Stimulated activated CD8-positive, alpha-beta memory T cell treated with anti-CD3 and anti-CD28 coated beads, Interleukin-7, amount 100 ng/mL, for 1 hour (primary cell): ENCODE measurements around the gene NDUFA7.
"Not testable (repeated sequence)": the region's sequence is repeated elsewhere in the genome, so short reads cannot be mapped to it uniquely, and the experiment has no call there.

ENCODE experiments used
- DNase-seq, 2 donors: peaks; one replicate each; pipeline ENCODE4 v3.0.0-alpha.2; 2020; ENCODE audit warnings: low read depth in 2 of 2

Gene NDUFA7

DNA sequence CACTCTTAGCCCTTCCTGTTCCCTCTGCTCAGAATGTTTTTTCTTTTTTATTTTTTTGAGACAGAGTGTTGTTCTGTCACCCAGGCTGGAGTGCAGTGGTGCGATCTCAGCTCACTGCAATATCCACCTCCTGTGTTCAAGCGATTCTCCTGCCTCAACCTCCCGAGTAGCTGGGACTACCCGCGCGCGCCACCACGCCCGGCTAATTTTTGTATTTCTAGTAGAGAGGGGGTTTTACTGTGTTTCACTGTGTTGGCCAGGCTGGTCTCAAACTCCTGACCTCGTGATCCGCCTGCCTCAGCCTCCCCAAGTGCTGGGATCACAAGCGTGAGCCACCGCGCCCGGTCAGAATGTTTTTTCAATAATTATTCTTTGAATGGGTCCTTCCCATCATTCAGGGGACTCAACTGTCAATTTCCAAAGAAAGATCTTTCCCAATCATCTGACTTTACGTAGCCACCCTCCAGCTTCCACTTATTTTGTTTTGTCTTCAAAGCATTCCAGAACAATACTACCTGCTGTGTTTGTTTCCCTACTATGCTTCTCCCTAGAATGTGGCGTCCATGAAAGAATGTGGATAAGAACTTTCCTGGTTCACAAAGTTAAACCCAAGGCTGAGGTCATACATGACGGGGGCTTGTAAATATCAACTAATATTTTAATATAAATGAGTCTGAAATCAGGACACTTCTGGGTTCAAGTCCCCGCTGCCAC is 1.2 kb downstream of the NDUFA7 start:
- DNase-seq: no peak

- DNase-seq: not testable (repeated sequence)
These were observed 2.3 kb downstream of the NDUFA7 start for GRCh38 chr19:8318835-8319234.

DNA sequence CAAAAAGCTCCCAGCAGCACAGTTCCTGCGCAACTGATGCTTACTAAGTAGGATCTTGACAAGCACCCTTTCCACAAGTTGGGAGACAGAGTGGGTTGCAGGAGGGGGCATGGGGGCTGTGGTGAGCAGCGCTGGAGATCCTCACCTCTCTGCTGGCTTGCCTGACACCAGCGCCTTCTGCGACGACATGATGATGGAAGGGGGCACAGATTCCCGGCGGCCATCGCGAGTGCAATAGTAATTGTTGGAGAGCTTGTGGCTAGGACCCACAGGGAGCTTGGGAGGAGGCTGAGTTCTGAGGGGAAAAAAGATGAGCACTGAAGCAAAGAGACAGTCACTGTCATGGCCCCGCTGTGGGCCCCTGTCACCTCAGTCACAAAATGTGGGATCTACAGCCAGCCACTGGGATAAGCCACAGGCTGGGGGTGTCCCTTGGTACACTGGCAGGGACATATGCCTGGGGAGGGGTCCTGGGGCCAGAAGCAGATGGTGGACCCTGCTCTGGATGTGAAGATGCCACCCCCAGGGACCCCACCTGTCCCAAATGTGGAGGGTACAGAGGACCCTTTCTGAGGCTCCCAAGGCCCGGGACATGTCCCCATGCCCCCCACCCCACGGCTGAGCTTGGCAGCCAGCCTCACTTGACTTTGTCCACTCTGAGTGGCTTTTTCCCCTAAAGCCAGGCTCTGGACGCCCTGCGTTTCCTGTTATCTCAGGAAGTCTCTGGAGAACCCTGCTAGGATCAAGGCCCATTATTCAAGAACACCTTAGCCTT is 4.6 kb downstream of the NDUFA7 start:
- no peak for DNase-seq

DNA sequence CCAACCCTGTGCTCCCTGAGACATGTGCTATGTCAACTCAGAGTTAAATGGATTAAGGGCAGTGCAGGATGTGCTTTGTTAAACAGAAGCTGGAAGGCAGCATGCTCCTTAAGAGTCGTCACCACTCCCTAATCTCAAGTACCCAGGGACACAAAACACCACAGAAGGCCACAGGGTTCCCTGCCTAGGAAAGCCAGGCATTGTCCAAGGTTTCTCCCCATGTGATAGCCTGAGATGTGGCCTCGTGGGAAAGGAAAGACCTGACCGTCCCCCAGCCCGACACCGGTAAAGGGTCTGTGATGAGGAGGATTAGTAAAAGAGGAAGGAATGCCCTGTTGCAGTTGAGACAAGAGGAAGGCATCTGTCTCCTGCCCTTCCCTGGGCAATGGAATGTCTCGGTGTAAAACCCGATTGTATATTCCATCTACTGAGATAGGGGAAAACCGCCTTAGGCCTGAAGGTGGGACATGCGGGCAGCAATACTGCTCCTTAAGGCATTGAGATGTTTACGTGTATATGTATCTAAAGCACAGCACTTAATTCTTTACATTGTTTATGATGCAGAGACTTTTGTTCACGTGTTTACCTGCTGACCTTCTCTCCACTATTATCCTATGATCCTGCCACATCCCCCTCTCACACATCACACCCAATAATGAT is 6.1 kb downstream of the NDUFA7 start:
- DNase-seq: not testable (repeated sequence)

DNA sequence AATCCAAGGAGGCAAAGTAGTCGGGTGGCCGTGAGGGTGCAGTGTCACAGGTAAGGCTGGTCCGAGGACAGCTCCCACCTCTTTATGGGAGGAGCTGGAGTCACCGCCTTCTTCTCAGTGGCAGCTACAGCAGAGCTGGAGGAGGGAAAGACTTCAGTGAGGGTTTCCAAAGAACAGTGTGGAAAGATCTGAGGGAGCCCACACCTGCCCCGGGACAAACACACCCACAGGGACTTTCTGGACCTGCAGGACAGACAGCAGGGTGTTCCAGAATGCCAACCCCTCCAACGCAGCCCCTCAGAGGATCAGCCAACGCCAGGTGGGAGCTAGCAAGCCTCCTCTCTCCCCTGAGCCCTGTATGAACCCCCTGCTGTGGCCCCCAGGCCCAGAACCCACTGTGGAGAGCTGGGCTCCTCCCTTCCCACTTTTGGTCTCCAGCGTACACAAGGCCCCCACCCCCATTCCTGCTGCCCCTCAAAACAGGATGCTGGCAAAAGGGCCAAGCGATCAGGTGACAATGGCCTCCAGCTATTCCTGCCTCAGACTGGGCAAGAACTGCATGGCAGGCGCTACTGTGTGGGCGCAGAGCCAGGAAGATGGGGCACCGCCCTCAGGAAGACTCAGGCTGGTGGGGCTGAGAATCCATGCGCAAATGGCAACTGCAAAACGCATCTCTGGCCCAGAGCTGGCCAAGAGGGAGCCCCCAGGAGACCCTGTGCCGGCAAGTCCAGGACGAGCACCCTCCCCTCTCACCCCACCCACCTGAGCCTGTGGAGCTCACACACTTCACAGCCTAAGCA is 9.5 kb downstream of the NDUFA7 start:
- no peak for DNase-seq

DNA sequence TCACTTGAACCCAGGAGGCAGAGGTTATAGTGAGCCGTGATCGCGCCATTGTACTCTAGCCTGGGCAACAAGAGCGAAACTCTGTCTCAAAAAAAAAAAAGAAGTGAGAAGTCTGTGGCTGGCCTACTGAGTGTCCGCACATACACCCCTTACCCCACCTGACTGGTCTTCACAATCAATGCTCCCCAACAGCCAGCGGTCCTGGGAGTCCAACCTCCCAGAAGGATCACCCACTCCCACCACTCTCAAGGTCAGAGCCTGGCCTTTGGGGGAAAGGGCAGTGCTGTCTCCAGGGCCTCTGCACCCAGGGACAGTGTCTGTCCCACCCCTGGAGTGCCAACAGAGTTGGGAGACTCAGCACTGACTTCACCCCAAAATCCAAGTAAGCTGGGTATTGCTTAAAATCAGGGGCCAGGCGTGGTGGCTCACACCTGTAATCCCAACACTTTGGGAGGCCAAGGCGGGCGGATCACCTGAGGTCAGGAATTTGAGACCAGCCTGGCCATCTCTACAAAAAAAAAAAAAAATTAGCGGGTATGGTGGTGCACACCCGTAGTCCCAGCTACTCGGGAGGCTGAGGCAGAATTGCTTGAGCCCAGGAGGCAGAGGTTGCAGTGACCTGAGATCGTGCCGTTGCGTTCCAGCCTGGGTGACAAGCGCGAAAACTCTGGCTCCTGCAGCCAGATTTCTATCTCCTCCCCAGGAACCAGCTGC is 10.7 kb downstream of the NDUFA7 start:
- DNase-seq: no peak

- no peak for DNase-seq
These were observed 12.3 kb downstream of the NDUFA7 start for GRCh38 chr19:8308891-8309291.

- DNase-seq: peak; percentile 58 to 73
These were observed 13.0 kb downstream of the NDUFA7 start, which contains the start of gene CD320 for GRCh38 chr19:8307965-8308866. Gene CD320, minus strand, starts transcription at chr19:8308358. Its CDS starts 68 bp downstream, at chr19:8308290.

- DNase-seq: no peak
These were observed 13.7 kb downstream of the NDUFA7 start for GRCh38 chr19:8307400-8307964.

DNA sequence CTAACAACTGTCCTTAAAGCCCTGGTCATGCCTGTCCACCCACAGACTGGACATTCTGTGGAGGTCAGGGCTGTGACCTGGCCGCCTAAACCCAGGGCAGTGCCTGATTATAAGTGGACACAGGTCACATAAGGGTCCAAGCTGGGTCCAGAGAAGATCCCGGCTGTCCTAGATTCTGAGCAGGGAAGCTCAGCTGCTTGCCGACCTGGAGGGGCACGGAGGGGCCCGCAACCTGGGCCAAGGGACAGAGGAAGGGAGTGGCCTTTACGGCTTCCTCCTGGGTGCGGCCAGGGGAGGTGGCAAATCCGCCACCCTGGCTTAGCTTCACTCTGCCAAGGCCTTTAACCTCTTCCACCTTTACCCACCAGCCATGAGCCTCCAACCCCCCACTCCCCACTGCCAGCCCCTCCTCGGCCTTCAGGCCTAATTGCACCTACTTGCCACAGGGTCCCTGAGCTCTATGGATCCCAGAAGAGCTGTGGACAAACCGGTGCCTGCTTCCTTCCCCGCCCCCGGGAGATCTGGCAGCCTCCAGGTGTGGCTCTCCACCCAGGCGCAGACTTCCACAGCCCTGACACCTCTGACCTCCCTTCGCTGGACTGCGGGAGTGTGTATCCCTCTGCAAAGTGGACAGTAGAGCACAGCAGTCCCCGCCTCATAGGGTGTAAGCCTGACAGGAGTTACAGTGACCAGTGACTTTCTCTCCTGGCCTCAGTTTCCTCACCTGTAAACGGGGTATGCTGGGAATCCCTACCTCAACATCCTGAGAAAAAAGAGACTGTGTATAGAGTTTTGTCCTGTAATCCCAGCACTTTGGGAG is 14.7 kb downstream of the NDUFA7 start:
- DNase-seq: no peak

- no peak for DNase-seq
These were observed 15.4 kb downstream of the NDUFA7 start for GRCh38 chr19:8305798-8306197.

GRCh38 chr19:8304841-8305621 is 16.1 kb downstream of the NDUFA7 start:
- DNase-seq: no peak

- DNase-seq: no peak
These were observed 18.4 kb downstream of the NDUFA7 start for GRCh38 chr19:8302734-8303133.

GRCh38 chr19:8302357-8302691 is 18.9 kb downstream of the NDUFA7 start:
- DNase-seq: no peak

GRCh38 chr19:8291337-8291736 is 29.8 kb downstream of the NDUFA7 start:
- not testable (repeated sequence) for DNase-seq

GRCh38 chr19:8276508-8276907 is 44.7 kb downstream of the NDUFA7 start:
- not testable (repeated sequence) for DNase-seq

- no peak for DNase-seq
These were observed 51.5 kb downstream of the NDUFA7 start for GRCh38 chr19:8269724-8270123.

DNA sequence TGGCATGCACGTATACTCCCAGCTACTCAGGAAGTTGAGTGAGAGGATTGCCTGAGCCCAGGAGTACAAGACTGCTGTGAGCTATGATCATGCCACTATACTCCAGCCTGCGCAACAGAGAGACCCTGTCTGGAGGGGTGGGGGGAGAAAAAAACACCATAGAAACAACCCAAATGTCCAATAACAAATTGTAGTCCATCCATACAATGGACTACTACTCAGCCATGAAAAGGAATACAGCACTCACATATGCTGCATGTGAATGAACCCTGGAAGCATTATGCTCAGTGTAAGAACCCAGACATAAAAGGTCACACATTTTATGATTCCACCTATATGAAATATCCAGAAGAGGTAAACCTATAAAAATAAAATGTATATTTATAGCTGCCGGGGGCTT is 55.3 kb downstream of the NDUFA7 start:
- no peak for DNase-seq
